GM13977 (cell line): ENCODE results near the gene C10orf90.

Experiments
- DNase-seq: peaks from one replicate; pipeline ENCODE4 v3.0.0; 2012; ENCODE audit warnings: low spot score
- in situ Hi-C: fragments of 300-500 bp; cut with MboI; formaldehyde crosslinking; loops from one replicate; pipeline ENCODE4 v1.12.0; 2022; ENCODE audit warnings: low sequenced_read_pairs, low pct_unique_long_range_greater_than_20kb, mixed read lengths, inconsistent platforms; ENCODE audit not compliant: unreplicated experiment
- TF ChIP-seq, protein P1 (sequence below): IDR thresholded peaks from 2 replicates; pipeline ENCODE4 v1.5.1; 2012; ENCODE audit warnings: mild to moderate bottlenecking, control low read depth; ENCODE audit not compliant: insufficient read depth; ENCODE audit errors: extremely low read depth, missing control alignments

The C10orf90 gene

DNA sequence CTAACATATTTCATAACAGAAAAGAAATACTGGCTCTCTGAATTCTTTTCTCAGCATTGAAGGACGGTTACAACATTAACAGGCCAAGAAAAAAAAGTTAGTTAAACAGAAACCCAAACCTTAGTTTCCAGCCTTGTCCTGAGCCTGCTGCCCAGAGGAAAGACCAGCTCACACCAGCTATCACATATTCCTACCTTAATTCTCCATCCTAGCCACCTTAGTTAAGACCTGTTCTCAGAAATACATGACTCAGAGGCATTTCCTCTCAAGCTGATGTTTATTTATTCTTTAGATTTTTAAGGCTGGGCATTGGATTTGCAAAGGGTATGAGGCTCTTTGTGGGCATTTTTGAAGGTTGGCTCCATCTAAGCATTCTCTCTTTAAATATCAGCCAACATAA, 247.9 kb downstream of the C10orf90 start:
- in situ Hi-C loops = no loop called here
- TF ChIP-seq, protein P1, sequence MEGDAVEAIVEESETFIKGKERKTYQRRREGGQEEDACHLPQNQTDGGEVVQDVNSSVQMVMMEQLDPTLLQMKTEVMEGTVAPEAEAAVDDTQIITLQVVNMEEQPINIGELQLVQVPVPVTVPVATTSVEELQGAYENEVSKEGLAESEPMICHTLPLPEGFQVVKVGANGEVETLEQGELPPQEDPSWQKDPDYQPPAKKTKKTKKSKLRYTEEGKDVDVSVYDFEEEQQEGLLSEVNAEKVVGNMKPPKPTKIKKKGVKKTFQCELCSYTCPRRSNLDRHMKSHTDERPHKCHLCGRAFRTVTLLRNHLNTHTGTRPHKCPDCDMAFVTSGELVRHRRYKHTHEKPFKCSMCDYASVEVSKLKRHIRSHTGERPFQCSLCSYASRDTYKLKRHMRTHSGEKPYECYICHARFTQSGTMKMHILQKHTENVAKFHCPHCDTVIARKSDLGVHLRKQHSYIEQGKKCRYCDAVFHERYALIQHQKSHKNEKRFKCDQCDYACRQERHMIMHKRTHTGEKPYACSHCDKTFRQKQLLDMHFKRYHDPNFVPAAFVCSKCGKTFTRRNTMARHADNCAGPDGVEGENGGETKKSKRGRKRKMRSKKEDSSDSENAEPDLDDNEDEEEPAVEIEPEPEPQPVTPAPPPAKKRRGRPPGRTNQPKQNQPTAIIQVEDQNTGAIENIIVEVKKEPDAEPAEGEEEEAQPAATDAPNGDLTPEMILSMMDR = no peak
- no peak for DNase-seq

DNA sequence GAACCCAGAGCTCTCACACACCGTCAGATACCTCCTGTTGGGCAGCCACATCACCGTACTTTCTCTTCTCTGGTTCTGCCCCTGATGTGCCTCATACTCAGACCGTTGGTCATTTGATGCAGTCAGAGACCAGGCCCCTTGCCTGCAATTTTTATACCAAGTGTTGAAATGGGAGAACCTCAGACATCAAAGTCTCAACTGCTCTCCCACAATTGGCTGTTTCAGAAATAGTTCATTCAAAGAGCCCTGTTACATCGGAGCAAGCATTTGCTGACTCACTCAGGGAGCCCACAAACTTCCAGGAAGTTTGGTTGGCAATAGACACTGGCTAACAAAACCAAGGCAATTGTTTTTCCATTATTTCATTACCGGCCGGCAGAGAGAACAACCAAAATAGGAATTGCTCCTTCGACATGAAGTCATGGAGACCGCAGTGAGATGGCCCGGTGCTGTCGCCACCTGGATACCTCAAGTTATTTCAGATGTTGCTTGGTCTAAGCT, 248.7 kb downstream of the C10orf90 start:
- no peak for DNase-seq
- TF ChIP-seq, protein P1 = no peak
- in situ Hi-C loops = no loop called here

DNA sequence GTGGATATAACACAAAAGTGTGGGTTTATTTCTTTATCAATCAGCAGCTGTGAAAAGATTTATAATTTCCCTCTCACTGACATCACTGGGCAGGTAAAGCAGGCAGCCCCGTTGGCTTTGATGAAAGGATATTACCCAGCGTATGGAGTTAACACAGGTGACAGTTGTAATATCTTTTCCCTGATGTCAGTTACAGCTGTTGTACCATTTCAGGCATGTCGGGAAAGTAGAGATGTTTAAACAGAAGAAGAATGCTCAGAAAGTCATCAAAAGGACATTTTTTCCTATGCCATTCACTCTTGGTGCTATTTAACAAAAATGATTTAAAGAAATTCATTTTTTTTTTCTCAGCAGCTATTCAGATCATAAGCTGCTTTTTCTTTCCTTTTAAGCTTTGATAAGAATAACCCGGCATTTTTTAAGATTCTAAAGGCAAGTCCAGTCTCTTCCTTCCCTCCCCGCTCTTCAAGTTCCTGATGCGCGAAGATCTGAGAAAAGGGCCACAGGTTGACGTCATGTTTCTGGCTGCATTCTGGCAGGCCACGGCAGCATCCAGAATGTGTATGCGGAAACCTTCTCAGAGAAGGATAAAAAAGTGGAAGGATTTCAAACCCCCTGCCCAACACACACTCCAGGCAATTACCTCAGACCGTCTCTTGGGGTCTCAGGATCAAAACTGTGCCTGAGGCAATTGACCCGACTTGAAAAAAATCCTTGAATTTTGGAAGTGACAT, 249.8 kb downstream of the C10orf90 start:
- TF ChIP-seq, protein P1 = no peak
- in situ Hi-C loops = no loop called here
- no peak for DNase-seq

DNA sequence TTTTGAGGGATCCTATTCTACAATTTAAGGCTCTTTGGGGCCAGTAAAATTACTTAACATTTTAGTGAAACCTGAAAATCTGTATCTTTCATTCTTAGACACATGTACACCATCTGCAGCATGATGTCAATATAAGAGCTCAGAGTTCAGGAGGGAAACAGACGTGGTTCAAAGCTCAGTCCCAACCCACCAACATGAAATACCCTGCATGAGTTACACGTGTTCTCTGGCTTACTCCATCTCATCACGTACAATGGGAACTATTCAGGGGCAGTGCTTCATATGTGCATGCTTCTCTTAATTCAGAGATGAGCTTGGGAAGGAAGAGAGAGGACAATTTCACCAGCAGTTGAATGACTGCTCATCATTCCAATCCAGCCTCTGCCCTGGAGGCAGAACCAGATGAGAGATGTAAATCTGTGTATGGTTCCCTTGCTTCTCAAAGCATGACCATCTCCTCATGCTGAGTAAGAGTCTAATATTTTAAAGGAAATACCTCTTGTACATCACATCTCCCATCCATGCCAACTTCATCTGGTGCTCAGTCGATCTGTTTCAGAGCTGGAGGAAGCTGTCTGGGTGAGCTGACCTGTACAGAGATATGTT, 253.2 kb downstream of the C10orf90 start:
- no peak for DNase-seq
- in situ Hi-C loops = no loop called here

DNA sequence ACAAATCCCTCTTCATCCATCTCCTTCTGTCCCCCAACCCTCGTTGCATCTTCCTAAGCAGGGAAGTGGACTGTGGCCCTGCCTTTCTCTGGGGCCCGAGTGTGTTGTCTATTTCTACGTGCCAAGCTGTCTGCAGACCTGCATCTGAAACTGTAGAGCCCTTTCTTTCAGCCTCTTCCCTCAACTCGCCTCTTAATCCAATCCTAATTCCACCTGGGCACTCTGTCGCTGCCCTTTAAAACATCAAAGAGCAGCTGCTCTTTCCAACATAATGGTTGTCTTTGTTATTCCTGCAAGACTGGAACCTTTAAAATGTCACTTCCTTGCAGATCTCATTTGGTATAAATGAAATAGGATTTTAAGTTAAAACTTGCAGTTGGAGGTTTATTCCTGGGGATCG, 260.7 kb downstream of the C10orf90 start:
- no peak for DNase-seq
- TF ChIP-seq, protein P1 = no peak
- in situ Hi-C loops = no loop called here

More for the DNA sequence above, 253.2 kb downstream of the C10orf90 start:
- TF ChIP-seq, protein P1 = no peak

DNA sequence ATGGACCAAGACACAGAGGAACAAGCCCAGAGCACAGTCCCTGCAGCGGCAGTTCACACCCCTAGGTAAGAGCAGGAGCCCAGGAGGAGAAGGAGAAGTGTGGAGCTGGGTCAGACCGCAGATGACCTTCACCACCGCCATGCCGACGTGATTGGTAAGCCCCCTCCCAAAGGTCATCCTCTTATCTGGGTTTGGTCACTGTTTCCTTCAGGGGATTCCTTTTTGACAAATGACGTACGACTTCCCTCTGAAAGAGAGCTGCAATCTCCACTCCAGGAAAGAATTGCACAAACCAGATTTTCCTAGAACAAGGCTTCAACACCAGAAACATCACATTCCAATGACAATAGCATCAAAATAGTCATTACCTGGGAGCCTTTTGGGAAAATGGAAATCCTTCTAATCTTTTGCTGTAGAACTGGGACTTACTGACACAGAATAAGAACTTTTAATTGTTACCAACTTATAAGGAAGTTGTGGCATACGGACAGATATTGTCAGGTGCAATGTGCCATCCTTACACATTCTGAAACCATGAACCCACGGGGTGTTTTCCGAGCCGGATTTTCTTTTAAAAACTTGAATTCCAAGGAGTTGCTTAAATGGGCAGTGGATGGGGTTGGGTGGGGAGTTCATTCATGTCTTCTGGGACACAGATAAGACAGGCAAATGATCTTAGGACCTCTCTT, 261.4 kb downstream of the C10orf90 start:
- TF ChIP-seq, protein P1 = no peak
- in situ Hi-C loops = no loop called here
- no peak for DNase-seq
